GM12878 (cell line): ENCODE data around the gene ZNF429. TPM values are rescaled to one million over a fixed set of nuclear protein-coding genes. Genes with fewer than 3 reads are reported as not detected.

ENCODE experiments used
- ATAC-seq: fragments of 200-7000 bp; cut with Tn5 transposase; 3 replicates; pipeline ENCODE4 v1.9.1; 2020; ENCODE audit warnings: mild to moderate bottlenecking, moderate library complexity
- BruUV-seq: library from RNA; stranded (reverse); fragments of 400-500 nt; replicated peaks from 2 replicates; lab custom pipeline; 2021; lab: Mats Ljungman, UMichigan
- CTCF ChIA-PET: fragments of 300-600 bp; sonication (Branson Sonifier 250); formaldehyde crosslinking; extraction: SDS; loops from one replicate; lab custom pipeline; 2021; ENCODE audit warnings: inconsistent platforms; lab: Yijun Ruan, JAX
- POLR2A ChIA-PET: fragments of 350-600 bp; formaldehyde crosslinking; extraction: SDS; loops from one replicate; lab custom pipeline; 2021; ENCODE audit warnings: inconsistent platforms; lab: Charles Lee
- RAD21 ChIA-PET: fragments of 300-600 bp; sonication (Branson Sonifier 250); formaldehyde crosslinking; loops from one replicate; lab custom pipeline; 2023; ENCODE audit warnings: antibody characterized with exemption; ENCODE audit not compliant: unreplicated experiment; lab: Charles Lee
- SMC1A ChIA-PET: fragments of 300-600 bp; sonication (Branson Sonifier 250); formaldehyde crosslinking; loops from one replicate; lab custom pipeline; 2023; ENCODE audit not compliant: unreplicated experiment, uncharacterized antibody; lab: Charles Lee
- DNase-seq: peaks from one replicate; pipeline ENCODE4 v3.0.0-alpha.2; 2011; ENCODE audit warnings: low read depth, low spot score
- FAIRE-seq: peaks from 3 replicates; lab custom pipeline; 2011; peaks lifted over from hg19 to GRCh38; lab: Jason Lieb, UNC
- H2AFZ ChIP-seq: 2 replicates; pipeline ENCODE4 v1.6.0; 2011; ENCODE audit warnings: low read depth, low read length, control low read depth; ENCODE audit not compliant: control insufficient read depth
- H3K27ac ChIP-seq: 2 replicates; pipeline ENCODE4 v1.5.1; 2011; ENCODE audit warnings: control low read depth; ENCODE audit not compliant: control insufficient read depth, insufficient read depth
- H3K27me3 ChIP-seq, 2 experiments: replicated peaks in 1 of 2; 2 replicates each; pipeline versions ENCODE4 v1.6.0 to v1.6.1; 2011; ENCODE audit warnings: low read length in 1 of 2; ENCODE audit not compliant: control insufficient read depth in 2 of 2, insufficient read depth in 2 of 2
- H3K36me3 ChIP-seq, 2 experiments: 2 replicates each; pipeline ENCODE4 v1.5.1; 2011; ENCODE audit warnings: low read length in 1 of 2; ENCODE audit not compliant: control insufficient read depth in 2 of 2, insufficient read depth in 2 of 2
- H3K4me1 ChIP-seq: 2 replicates; pipeline ENCODE4 v1.6.1; 2011; ENCODE audit warnings: mild to moderate bottlenecking, low read length, moderate library complexity, mixed read lengths; ENCODE audit not compliant: control insufficient read depth, insufficient read depth
- H3K4me2 ChIP-seq: 2 replicates; pipeline ENCODE4 v1.6.0; 2011; ENCODE audit warnings: control low read depth; ENCODE audit not compliant: control insufficient read depth, insufficient read depth
- H3K4me3 ChIP-seq: fragments of 200-600 bp; sonication (generic); 2 replicates; pipeline ENCODE4 v1.5.1; 2016
- H3K79me2 ChIP-seq: 2 replicates; pipeline ENCODE4 v1.6.0; 2011; ENCODE audit warnings: low read length; ENCODE audit not compliant: control insufficient read depth, insufficient read depth
- H3K9ac ChIP-seq: 2 replicates; pipeline ENCODE4 v1.8.0; 2011; ENCODE audit warnings: low read length, control low read depth, mixed read lengths; ENCODE audit not compliant: control insufficient read depth, insufficient read depth
- H3K9me3 ChIP-seq: replicated peaks from 3 replicates; pipeline ENCODE4 v1.5.1; 2011; ENCODE audit warnings: mild to moderate bottlenecking, low read length; ENCODE audit not compliant: control insufficient read depth, insufficient read depth
- H4K20me1 ChIP-seq: 2 replicates; pipeline ENCODE4 v1.6.0; 2011; ENCODE audit not compliant: control insufficient read depth, insufficient read depth
- EED ChIP-seq: sonication (generic); IDR thresholded peaks from 2 replicates; pipeline ENCODE4 v1.6.1; 2016; ENCODE audit warnings: antibody characterized with exemption, low read depth
- EZH2 ChIP-seq: IDR thresholded peaks from 2 replicates; pipeline ENCODE4 v1.6.1; 2012; ENCODE audit warnings: low read depth, mild to moderate bottlenecking, control low read depth, inconsistent platforms, low read length, borderline replicate concordance; ENCODE audit not compliant: control insufficient read depth
- FOXK2 ChIP-seq: fragments of 450-650 bp; IDR thresholded peaks from 2 replicates; pipeline ENCODE4 v1.6.1; 2017; ENCODE audit warnings: mild to moderate bottlenecking, moderate library complexity
- GABPA ChIP-seq: IDR thresholded peaks from 2 replicates; pipeline ENCODE4 v1.6.1; 2014; ENCODE audit warnings: antibody characterized with exemption, low read depth, mild to moderate bottlenecking, inconsistent platforms
- GATAD2B ChIP-seq: fragments of 450-650 bp; conservative IDR thresholded peaks from 2 replicates; pipeline ENCODE4 v1.6.1; 2017; ENCODE audit warnings: low read depth, mild to moderate bottlenecking, moderate library complexity
- LARP7 ChIP-seq: fragments of 450-650 bp; IDR thresholded peaks from 2 replicates; pipeline ENCODE4 v1.6.1; 2017; ENCODE audit warnings: mild to moderate bottlenecking
- MEF2B ChIP-seq: fragments of 450-650 bp; IDR thresholded peaks from 2 replicates; pipeline ENCODE4 v1.6.1; 2018; ENCODE audit warnings: mild to moderate bottlenecking, moderate library complexity; ENCODE audit not compliant: partially characterized antibody, poor library complexity, severe bottlenecking
- MTA2 ChIP-seq: fragments of 450-650 bp; IDR thresholded peaks from 2 replicates; pipeline ENCODE4 v1.6.1; 2016; ENCODE audit warnings: low read depth, mild to moderate bottlenecking, moderate library complexity
- POLR2A ChIP-seq: IDR thresholded peaks from 2 replicates; pipeline ENCODE4 v1.6.1; 2011; ENCODE audit warnings: low read depth, mild to moderate bottlenecking, low read length
- RELA ChIP-seq: fragments of 450-650 bp; IDR thresholded peaks from 2 replicates; pipeline ENCODE4 v1.8.0; 2014; ENCODE audit warnings: borderline replicate concordance; ENCODE audit not compliant: partially characterized antibody
- RFX5 ChIP-seq: IDR thresholded peaks from 2 replicates; pipeline ENCODE4 v1.6.1; 2011; ENCODE audit warnings: low read depth, low read length, improper control_type of control experiment
- TCF7 ChIP-seq: IDR thresholded peaks from 2 replicates; pipeline ENCODE4 v1.6.1; 2014; ENCODE audit warnings: antibody characterized with exemption, borderline replicate concordance
- WGBS: methylation state at CpG from one replicate; pipeline ENCODE4 v1.1.6; 2016; ENCODE audit warnings: low lambda C conversion rate; ENCODE audit not compliant: insufficient replicate concordance, insufficient coverage; ENCODE audit errors: missing lambda C conversion rate; 5-methylcytosine and 5-hydroxymethylcytosine counted together
- in situ Hi-C: fragments of 300-500 bp; cut with MboI; formaldehyde crosslinking; loops from 9 replicates; pipeline ENCODE4 v1.14.3; 2018; ENCODE audit warnings: mixed read lengths
- intact Hi-C: fragments of 100-400 bp; cut with micrococcal nuclease; formaldehyde crosslinking; loops from one replicate; pipeline ENCODE4 v1.14.2; 2022; ENCODE audit not compliant: unreplicated experiment
- polyA plus RNA-seq, 11 experiments: library from polyadenylated mRNA; depleted of rRNA in 4 of 11; unstranded in 6 of 11; stranded (reverse) in 5 of 11; fragments of >200 nt; fragmentation: Nextera tagmentation in 4 of 11; fragmentation: Illumina TruSeq in 1 of 11; extraction: Ambion mirVana in 4 of 11; extraction: Trizol in 1 of 11; gene quantifications; 1 replicate in 1 of 11; 2 replicates in 10 of 11; pipeline versions ENCODE4 v1.2.1 to v1.2.3, GENCODE V29; 2011 to 2016; ENCODE audit warnings: inconsistent platforms in 2 of 11, missing spikeins in 2 of 11, low read depth in 1 of 11
- total RNA-seq, 4 experiments: library from RNA; depleted of rRNA in 3 of 4; stranded (reverse); fragments of >200 nt in 3 of 4; fragmentation: Illumina TruSeq in 1 of 4; extraction: Trizol in 1 of 4; gene quantifications; 2 replicates each; pipeline versions ENCODE4 v1.2.1 to v1.2.3, GENCODE V29; 2013 to 2021
- TF ChIP-seq, protein P1 (sequence below): fragments of 450-650 bp; conservative IDR thresholded peaks from 2 replicates; pipeline ENCODE4 v1.6.1; 2017; ENCODE audit warnings: mild to moderate bottlenecking, moderate library complexity
- TF ChIP-seq, protein P2 (sequence below): fragments of 150-350 bp; IDR thresholded peaks from 2 replicates; pipeline ENCODE4 v1.6.1; 2016; ENCODE audit warnings: low read depth, low read length
- TF ChIP-seq, protein P3 (sequence below): IDR thresholded peaks from 2 replicates; pipeline ENCODE4 v1.6.1; 2012; ENCODE audit warnings: low read depth, low read length, improper control_type of control experiment
- TF ChIP-seq, protein P4 (sequence below): fragments of 450-650 bp; IDR thresholded peaks from 2 replicates; pipeline ENCODE4 v1.6.1; 2017; ENCODE audit warnings: mild to moderate bottlenecking

ZNF429 gene
- total and polyA plus RNA-seq, 10 of the 15 experiments (the other 5 are each of a cell fraction or from before 2014, with no cell fraction given) = 1.4 to 4.3 (median 2.8) TPM

DNA sequence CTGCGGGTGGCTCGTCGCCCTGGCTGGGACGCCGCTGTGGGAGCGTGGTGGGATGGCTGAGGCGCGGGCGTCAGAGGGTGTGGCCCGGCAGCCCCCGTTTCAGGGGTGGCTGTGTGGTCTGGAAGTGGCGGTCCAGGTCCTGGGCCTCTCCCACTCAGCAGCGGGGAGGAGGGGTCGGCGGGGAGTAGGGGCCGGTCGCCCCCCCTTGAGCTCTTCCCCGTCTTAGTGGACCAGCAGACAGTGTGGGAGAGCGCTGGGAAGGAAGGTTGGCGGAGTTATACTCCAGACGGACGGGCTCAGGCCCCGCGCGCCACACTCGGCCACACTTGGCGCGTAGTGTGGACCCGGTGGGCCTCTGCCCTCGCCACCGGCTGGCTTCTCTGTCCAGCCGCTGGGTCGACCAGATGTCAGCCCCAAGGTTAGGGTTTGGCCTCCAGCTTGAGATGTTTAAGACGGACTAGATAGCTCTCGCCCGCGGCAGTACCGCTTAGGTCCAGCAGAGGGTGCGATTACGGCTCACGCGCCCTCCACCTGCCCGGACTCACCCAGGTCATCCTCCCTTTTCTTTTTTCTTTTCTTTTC is 21.7 kb upstream of the ZNF429 start:
- ATAC-seq (no peak), FAIRE-seq (no peak), DNase-seq (no peak)
- RAD21 ChIA-PET = no interaction called here
- Histone ChIP-seq H3K4me1 (no peaks in the 10 kb centered on the region), H3K79me2 (no peaks in the 10 kb centered on the region), H2AFZ (no peak overlapping the region), H3K4me2 (no peak overlapping the region), H3K36me3 (no peaks in the 10 kb centered on the region), H3K9me3 (no peaks in the 10 kb centered on the region; the same call in 2 of the 3 replicates), H3K4me3 (no peak overlapping the region), H4K20me1 (no peaks in the 10 kb centered on the region), H3K27ac (no peak overlapping the region), H3K27me3 (no peaks in the 10 kb centered on the region), H3K9ac (no peak overlapping the region)
- CTCF ChIA-PET = no interaction called here
- no TSS peak for BruUV-seq
- SMC1A ChIA-PET = no interaction called here
- POLR2A ChIA-PET = no interaction called here
- 93% methylated on average over 31 of the region's 43 CpGs for WGBS
- intact Hi-C loops (no loop called here), in situ Hi-C loops (no loop called here)
- TF ChIP-seq MTA2 (no peak), TCF7 (no peak), GATAD2B (no peak), LARP7 (no peak), EZH2 (no peak), RFX5 (no peak), EED (no peak), RELA (no peak), GABPA (no peak), POLR2A (no peak), FOXK2 (no peak), MEF2B (no peak)
- TF ChIP-seq, protein P1, sequence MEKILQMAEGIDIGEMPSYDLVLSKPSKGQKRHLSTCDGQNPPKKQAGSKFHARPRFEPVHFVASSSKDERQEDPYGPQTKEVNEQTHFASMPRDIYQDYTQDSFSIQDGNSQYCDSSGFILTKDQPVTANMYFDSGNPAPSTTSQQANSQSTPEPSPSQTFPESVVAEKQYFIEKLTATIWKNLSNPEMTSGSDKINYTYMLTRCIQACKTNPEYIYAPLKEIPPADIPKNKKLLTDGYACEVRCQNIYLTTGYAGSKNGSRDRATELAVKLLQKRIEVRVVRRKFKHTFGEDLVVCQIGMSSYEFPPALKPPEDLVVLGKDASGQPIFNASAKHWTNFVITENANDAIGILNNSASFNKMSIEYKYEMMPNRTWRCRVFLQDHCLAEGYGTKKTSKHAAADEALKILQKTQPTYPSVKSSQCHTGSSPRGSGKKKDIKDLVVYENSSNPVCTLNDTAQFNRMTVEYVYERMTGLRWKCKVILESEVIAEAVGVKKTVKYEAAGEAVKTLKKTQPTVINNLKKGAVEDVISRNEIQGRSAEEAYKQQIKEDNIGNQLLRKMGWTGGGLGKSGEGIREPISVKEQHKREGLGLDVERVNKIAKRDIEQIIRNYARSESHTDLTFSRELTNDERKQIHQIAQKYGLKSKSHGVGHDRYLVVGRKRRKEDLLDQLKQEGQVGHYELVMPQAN = no peak
- TF ChIP-seq, protein P2, sequence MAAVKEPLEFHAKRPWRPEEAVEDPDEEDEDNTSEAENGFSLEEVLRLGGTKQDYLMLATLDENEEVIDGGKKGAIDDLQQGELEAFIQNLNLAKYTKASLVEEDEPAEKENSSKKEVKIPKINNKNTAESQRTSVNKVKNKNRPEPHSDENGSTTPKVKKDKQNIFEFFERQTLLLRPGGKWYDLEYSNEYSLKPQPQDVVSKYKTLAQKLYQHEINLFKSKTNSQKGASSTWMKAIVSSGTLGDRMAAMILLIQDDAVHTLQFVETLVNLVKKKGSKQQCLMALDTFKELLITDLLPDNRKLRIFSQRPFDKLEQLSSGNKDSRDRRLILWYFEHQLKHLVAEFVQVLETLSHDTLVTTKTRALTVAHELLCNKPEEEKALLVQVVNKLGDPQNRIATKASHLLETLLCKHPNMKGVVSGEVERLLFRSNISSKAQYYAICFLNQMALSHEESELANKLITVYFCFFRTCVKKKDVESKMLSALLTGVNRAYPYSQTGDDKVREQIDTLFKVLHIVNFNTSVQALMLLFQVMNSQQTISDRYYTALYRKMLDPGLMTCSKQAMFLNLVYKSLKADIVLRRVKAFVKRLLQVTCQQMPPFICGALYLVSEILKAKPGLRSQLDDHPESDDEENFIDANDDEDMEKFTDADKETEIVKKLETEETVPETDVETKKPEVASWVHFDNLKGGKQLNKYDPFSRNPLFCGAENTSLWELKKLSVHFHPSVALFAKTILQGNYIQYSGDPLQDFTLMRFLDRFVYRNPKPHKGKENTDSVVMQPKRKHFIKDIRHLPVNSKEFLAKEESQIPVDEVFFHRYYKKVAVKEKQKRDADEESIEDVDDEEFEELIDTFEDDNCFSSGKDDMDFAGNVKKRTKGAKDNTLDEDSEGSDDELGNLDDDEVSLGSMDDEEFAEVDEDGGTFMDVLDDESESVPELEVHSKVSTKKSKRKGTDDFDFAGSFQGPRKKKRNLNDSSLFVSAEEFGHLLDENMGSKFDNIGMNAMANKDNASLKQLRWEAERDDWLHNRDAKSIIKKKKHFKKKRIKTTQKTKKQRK = no peak
- TF ChIP-seq, protein P3, sequence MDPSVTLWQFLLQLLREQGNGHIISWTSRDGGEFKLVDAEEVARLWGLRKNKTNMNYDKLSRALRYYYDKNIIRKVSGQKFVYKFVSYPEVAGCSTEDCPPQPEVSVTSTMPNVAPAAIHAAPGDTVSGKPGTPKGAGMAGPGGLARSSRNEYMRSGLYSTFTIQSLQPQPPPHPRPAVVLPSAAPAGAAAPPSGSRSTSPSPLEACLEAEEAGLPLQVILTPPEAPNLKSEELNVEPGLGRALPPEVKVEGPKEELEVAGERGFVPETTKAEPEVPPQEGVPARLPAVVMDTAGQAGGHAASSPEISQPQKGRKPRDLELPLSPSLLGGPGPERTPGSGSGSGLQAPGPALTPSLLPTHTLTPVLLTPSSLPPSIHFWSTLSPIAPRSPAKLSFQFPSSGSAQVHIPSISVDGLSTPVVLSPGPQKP = no peak
- TF ChIP-seq, protein P4, sequence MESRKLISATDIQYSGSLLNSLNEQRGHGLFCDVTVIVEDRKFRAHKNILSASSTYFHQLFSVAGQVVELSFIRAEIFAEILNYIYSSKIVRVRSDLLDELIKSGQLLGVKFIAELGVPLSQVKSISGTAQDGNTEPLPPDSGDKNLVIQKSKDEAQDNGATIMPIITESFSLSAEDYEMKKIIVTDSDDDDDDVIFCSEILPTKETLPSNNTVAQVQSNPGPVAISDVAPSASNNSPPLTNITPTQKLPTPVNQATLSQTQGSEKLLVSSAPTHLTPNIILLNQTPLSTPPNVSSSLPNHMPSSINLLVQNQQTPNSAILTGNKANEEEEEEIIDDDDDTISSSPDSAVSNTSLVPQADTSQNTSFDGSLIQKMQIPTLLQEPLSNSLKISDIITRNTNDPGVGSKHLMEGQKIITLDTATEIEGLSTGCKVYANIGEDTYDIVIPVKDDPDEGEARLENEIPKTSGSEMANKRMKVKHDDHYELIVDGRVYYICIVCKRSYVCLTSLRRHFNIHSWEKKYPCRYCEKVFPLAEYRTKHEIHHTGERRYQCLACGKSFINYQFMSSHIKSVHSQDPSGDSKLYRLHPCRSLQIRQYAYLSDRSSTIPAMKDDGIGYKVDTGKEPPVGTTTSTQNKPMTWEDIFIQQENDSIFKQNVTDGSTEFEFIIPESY = 0 out of 2 replicates have a peak, but pooled peaks have one; percentile 23
